ENCODE data around the gene FTO. TPM values are rescaled to one million over a fixed set of nuclear protein-coding genes. Genes with fewer than 3 reads are reported as not detected.

Gene FTO
- total RNA-seq, 4 donors from 2014 or later: 62.0 to 90.1 (median 75.1) TPM

DNA sequence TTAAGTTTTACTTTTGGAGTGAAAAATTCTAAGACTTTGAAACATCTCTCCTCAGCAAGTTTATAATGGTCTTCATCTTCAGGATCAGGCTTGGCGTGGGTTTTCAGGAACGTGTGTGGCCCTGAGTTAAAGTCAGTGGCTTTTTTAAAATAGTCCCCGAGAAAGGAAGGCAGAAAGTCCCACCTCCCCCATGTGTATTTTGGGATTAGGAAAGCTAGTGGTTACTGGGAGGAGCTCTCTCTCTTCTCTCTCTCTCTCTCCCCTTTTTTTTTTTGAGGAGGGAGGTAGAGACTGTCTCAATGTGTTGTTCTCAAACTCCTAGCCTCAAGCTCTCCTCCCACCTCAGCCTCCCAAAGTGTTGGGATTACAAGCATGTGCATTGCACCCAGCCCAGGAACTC lies 369.4 kb downstream of the FTO start:
- Histone ChIP-seq H3K27ac (no peak overlapping the region), H3K36me3 (no peaks in the 10 kb centered on the region), H3K4me1 (no peaks in the 10 kb centered on the region), H3K9me3 (no peaks in the 10 kb centered on the region), H3K4me3 (no peak overlapping the region), H3K27me3 (no peaks in the 10 kb centered on the region)
- ATAC-seq (no peak), DNase-seq (no peak)
- intact Hi-C loops (cut with DNase I; ENCODE audit: low total_unique reads): loop anchor here (10.0 kb wide), 1 partner anchor 129 kb away; no protein-coding TSS in a partner anchor
- in situ Hi-C loops (cut with MboI; ENCODE audit: low sequenced_read_pairs in 4 of 4): no loop called here
- TF ChIP-seq, protein P1, sequence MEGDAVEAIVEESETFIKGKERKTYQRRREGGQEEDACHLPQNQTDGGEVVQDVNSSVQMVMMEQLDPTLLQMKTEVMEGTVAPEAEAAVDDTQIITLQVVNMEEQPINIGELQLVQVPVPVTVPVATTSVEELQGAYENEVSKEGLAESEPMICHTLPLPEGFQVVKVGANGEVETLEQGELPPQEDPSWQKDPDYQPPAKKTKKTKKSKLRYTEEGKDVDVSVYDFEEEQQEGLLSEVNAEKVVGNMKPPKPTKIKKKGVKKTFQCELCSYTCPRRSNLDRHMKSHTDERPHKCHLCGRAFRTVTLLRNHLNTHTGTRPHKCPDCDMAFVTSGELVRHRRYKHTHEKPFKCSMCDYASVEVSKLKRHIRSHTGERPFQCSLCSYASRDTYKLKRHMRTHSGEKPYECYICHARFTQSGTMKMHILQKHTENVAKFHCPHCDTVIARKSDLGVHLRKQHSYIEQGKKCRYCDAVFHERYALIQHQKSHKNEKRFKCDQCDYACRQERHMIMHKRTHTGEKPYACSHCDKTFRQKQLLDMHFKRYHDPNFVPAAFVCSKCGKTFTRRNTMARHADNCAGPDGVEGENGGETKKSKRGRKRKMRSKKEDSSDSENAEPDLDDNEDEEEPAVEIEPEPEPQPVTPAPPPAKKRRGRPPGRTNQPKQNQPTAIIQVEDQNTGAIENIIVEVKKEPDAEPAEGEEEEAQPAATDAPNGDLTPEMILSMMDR (IDR thresholded peaks at IDR 0.05 in 4 of 5, conservative IDR thresholded peaks at IDR 0.05 in 1 of 5): no peak
- no peak for TF ChIP-seq POLR2A (IDR thresholded peaks at IDR 0.05)

DNA sequence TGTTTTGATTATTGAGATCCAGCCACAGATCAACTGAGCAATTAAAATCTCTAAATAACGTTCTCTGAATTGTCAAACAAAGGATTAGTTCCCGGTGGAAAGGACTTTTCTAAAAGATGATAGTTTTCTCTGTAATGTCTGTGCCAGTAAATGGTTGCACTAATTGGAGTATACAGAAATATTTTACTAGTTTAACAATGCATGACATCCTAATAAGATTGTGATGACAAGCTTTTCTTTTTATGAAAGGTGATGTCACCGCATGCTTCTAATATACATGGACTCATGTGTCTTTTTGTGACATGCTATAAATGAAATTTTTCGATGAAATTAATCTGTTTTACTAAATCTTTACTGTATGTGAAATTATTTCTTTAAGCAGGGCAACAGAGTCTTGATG lies 371.5 kb downstream of the FTO start:
- no peaks in the 10 kb centered on the region for H3K9me3 ChIP-seq
- H3K27me3 ChIP-seq: no peaks in the 10 kb centered on the region
- H3K27ac ChIP-seq: no peak overlapping the region
- intact Hi-C loops (cut with DNase I; ENCODE audit: low total_unique reads) (loop anchor here (10.0 kb wide), 1 partner anchor 131 kb away; no protein-coding TSS in a partner anchor), in situ Hi-C loops (cut with MboI; ENCODE audit: low sequenced_read_pairs in 4 of 4) (no loop called here)
- H3K4me3 ChIP-seq: no peak overlapping the region
- no peaks in the 10 kb centered on the region for H3K36me3 ChIP-seq
- DNase-seq: no peak
- ATAC-seq: no peak
- H3K4me1 ChIP-seq: no peaks in the 10 kb centered on the region
- TF ChIP-seq, protein P1 (IDR thresholded peaks at IDR 0.05 in 4 of 5, conservative IDR thresholded peaks at IDR 0.05 in 1 of 5): no peak
- TF ChIP-seq POLR2A (IDR thresholded peaks at IDR 0.05): no peak

DNA sequence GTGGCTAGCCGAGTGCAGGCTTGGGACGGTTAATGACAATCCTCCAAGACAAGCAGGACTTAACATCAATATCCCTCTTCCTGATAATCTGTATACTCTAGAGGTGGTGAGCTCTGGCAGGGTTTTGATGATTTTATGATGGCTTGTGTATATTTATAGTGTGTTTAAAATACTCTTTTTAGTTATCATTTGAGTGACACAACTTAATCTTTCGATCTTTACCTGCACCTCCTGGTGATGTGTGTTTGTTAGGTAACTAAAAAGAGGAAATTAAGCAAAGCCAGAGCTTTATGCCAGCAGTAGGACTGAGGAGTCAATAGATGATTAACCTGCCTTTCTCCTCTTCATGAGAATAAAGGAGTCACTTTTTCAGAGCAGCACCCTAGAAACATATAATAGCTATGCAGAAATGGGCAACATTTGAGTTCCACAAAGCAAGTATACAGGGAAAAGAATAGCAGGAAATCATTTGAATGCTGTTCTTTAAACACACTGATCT lies 372.1 kb downstream of the FTO start:
- Histone ChIP-seq H3K4me1 (no peaks in the 10 kb centered on the region), H3K9me3 (no peaks in the 10 kb centered on the region), H3K27ac (no peak overlapping the region), H3K36me3 (no peaks in the 10 kb centered on the region), H3K4me3 (no peak overlapping the region), H3K27me3 (no peaks in the 10 kb centered on the region)
- intact Hi-C loops (cut with DNase I; ENCODE audit: low total_unique reads): loop anchor here (10.0 kb wide), 1 partner anchor 131 kb away; no protein-coding TSS in a partner anchor
- ATAC-seq (no peak), DNase-seq (no peak)
- no peak for TF ChIP-seq POLR2A (IDR thresholded peaks at IDR 0.05)
- TF ChIP-seq, protein P1 (IDR thresholded peaks at IDR 0.05 in 4 of 5, conservative IDR thresholded peaks at IDR 0.05 in 1 of 5): no peak
- in situ Hi-C loops (cut with MboI; ENCODE audit: low sequenced_read_pairs in 4 of 4): no loop called here

DNA sequence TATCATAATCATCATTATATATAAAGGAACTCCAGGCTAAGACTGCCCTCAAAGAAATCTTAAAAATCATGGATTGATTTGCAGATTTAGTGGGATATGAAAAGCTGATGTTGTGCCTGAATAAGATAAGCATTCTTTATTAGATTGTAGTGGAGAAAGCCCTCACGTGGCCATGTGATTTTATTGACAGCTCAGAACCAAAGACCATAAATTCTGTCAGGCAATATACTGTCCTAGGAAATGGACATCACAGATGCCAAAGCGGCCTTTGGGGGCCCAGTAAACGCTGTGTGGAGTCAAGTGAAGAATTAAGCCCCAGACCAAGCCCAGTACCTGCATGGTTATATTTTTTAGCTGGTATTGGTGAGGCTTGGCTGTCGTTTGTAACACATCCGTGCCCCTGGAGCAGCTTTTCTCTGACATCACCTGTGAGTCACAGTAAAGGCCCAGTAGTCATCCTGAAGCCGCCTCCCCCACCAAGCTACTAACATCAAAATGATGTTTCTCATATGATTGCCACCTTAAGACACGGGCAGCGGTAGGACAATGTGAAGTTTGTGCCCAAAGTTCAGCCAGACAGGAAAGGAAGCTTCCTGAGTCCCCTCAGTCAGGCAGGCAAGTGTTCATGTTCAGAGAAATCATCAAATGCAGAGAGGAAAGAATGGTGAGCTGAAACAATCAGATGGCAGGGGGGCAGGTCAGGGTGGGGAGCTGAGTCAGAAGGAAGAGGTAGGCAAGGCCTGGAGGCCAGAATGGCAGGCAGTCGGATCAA lies 373.3 kb downstream of the FTO start:
- TF ChIP-seq, protein P1 (IDR thresholded peaks at IDR 0.05 in 4 of 5, conservative IDR thresholded peaks at IDR 0.05 in 1 of 5): no peak
- no peak for TF ChIP-seq POLR2A (IDR thresholded peaks at IDR 0.05)
- H3K27me3 ChIP-seq: no peaks in the 10 kb centered on the region
- DNase-seq (no peak), ATAC-seq (no peak)
- H3K4me1 ChIP-seq: no peaks in the 10 kb centered on the region
- intact Hi-C loops (cut with DNase I; ENCODE audit: low total_unique reads) (loop anchor here (10.0 kb wide), 1 partner anchor 132 kb away; no protein-coding TSS in a partner anchor), in situ Hi-C loops (cut with MboI; ENCODE audit: low sequenced_read_pairs in 4 of 4) (no loop called here)
- no peak overlapping the region for H3K27ac ChIP-seq
- no peaks in the 10 kb centered on the region for H3K36me3 ChIP-seq
- no peaks in the 10 kb centered on the region for H3K9me3 ChIP-seq
- no peak overlapping the region for H3K4me3 ChIP-seq

All from gastrocnemius medialis (tissue), 4 donors.